M059J (cell line): ENCODE measurements around the gene POLR1A. TPM values are rescaled to one million over a fixed set of nuclear protein-coding genes. Genes with fewer than 3 reads are reported as not detected.

Experiments
- DNase-seq: peaks from one replicate; pipeline ENCODE4 v3.0.0-alpha.2; 2012; ENCODE audit warnings: low read depth
- total RNA-seq: library from RNA; depleted of rRNA; stranded (reverse); fragments of >200 nt; shearing (Covaris generic); gene quantifications from 2 replicates; pipeline ENCODE4 v1.2.3, GENCODE V29; 2014

The POLR1A gene
- total RNA-seq, 1 experiment from 2014 or later, result 18.1 TPM

DNA sequence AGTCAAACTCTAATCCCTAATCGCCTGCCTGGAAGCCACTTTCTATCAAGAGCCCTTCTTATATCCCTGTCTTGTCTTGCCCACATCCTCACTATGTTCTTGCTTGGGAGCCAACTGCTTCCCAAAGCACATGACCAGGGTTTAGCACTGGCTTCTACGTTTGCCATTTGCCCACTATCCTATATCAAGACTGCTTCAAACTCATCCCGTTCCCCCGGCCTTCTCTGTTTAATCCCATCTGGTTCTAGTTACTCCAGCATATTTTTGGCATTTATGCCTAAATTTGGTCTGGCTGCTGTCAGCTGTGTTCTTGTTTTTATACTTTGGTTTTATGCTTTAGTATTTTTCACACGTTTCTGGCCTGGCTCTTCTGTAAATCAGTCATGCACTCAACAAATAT is 40.2 kb downstream of the POLR1A start:
- no peak for DNase-seq

DNA sequence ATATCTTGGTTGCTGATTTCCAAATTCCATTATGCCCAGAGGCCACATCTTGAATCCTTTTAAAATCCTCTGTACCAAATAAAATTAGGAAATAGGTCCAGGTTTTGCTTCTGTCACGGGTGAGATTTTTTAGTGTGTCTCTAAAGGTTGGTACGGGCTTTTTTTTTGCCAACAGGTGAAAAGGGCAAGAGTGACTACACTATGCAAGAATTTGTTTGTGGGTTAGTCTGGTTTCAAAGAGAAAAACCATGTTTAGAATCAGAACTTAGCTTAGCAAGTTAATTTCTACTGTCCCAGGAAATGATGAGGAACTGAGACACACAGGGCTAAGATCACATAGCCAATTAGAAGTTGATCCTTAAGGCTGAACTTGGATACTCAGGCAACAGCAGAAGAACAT is 41.7 kb downstream of the POLR1A start:
- DNase-seq, result peak; percentile 95

DNA sequence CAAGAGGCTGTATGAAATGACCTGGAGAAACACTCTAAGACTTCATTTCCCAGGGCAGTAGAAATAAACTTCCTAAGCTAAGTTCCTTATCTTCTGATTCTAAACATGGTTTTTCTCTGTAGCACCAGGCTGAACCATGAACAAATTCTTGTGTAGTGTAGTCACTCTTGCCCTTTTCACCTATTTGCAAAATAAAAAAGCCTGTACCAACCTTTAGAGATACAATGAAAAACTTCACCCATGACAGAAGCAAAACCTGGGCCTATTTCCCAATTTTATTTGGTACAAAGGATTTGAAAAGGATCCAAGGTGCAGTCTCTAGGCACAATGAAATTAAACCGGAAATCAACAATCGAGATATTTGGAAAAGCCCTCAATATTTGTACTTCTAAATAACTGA is 43.6 kb downstream of the POLR1A start:
- peak; percentile 89 for DNase-seq

DNA sequence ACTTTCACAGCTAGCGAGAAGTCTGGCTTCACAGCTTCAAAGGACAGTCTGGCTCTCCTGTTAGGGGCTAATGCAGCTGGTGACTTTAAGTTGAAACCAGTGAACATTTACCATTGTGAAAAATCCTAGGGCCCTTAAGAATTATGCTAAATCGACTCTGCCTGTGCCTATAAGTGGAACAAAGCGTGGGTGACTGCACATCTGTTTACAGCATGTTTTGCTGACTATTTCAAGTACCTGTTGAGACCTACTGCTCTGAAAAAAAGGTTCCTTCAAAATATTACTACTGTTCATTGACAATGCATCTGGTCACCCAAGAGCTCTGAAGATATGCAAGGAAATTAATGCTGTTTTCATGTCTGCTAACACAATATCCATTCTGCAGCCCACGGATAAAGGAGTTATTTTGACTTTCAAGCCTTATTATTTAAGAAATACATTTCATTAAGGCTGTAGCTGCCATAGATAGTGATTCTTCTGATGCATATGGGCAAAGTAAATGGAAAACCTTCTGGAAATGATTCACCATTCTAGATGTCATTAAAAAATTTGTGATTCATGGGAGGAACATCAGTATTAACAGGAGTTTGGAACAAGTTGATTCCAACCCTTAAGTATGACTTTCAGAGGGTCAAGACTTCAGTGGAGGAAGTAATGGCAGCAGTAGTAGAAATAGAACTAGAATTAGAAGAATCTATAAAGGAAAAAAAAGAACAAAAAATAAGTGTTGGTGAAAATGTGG is 48.9 kb downstream of the POLR1A start:
- no peak for DNase-seq

DNA sequence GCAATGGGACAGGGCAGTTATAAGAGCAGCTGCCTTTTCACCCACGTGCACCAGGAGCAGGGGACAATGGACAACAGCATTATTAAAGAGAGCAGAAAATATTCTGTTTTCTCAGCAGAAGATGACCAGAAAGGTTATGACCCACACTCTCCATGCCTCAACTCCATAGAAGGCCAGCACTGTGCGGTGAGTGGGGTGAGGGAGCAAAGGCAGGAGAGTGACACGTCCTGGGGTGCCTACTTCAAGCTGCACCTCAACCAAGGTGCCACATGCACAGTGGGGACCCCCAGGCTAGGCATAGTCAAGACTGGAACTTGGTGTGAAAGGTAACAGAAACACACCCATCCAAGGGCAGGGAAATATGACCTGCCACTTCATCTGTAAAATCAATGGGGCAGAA is 50.4 kb downstream of the POLR1A start:
- no peak for DNase-seq

DNA sequence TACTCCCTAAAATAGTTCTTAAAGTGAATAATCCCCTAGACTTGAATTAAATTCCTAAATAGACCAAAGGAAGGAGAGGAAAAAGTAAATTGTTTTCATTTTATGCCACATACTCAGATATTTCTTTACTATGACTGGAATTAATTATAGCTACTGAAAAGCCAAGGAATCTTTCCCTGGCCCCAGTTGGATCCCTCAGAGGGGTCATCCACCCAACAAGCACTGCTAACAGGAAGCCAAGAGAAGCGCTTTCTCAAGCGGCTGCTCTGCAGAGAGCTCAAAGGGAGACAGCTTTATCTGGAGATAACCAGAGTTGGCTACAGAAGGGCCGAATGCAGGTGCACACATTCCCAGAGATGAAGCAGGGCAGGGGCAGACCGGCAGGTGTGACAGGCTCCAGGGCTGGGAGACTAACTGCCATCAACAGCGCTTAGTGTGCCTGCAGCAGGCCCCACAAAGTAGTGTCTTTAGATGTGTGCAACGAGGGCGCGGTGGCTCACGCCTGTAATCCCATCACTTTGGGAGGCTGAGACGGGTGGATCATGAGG is 51.1 kb downstream of the POLR1A start:
- DNase-seq, result no peak

DNA sequence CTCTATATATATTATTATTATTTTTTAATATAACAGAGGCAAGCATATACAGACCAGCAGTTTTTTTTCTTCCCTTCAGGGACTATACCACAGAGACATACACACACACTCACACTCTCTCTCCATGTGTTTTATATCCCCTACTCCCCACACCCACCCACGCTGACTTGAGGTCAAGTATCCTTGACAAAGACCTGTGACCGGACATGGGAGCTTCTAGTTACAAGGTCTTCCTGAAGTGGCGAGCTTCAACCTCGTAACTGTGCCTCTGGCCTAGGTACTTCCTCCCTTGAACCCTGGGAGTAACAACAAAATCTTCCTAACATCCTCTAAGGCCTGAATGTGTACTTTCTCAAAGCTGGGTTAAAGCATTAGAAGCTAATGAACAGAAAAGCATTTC is 52.5 kb downstream of the POLR1A start:
- no peak for DNase-seq

DNA sequence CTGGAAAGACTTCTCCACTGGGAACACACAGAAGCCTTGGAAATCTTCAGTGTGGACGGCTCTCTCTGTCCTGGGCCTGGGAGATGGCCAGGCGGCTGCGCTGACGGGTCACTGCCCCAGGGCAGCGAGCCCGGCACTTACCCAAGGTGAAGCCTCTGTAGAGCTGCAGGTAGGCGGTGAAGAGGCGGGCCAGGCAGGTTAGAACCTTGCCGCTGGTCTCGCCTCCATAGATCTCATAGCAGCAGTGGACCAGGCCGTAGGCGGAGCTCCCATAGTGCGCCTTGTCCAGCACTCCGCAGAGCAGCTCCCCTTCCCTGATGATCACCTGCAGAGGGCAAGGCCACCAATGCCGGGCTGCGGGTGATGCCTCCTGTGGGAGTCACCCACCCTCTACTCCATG is 53.0 kb downstream of the POLR1A start:
- DNase-seq, result no peak

DNA sequence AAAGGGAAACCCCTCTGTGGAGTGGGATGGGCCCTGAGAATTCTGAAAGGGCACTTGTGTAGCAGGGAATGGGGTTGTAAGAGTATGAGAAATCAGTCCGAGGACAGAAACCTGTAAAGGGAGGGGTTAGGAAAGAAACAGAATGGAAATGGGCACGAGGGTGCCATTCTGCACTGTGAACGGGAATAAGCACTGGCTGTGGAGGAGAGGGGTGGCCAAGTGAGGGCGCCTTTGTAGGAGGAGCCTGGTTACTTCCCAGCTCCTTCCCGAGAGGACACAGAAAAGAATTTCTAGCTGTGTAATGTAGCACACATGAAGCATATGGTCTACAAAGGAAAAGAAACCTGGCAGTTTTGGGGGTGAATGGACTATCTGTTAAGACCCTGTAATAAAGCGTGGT is 53.4 kb downstream of the POLR1A start:
- no peak for DNase-seq

DNA sequence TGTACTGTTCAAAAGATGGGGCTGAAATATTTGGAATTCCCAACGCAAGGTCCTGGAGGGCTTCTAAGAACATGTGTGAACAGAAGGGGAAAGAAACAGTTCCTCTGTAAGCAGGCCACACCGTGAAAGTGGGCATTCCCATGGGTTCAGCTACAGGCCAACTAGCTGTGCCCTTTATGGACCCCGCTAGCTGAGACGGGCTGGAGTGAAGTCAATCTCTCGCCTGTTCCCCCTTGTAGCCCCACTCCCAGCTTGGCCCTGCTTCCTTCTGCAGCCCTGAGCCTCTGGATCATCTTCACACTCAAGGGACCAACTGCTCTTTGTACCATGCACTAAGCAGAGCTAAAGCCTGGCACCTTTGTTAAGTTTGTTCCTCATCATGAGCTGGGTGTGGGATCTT is 55.4 kb downstream of the POLR1A start:
- DNase-seq, result no peak

DNA sequence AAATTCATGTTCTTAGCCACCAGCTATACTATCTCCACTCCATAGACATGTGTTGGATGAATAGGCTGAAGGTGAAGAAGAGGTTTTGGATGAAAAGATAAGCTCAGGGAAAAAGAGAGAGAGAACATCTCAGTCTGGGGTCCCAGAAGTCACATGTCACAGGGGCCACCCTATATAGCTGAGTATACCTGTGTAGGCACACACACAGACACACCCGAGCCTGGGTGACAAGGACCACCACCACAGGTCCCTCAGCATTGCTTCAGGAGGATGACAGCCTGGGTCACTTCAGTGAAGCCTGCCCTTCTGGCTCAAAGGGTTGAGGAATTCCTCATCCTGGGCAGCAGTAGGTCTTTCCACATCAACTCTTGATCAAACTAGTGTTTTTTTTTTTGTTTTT is 56.2 kb downstream of the POLR1A start:
- no peak for DNase-seq

DNA sequence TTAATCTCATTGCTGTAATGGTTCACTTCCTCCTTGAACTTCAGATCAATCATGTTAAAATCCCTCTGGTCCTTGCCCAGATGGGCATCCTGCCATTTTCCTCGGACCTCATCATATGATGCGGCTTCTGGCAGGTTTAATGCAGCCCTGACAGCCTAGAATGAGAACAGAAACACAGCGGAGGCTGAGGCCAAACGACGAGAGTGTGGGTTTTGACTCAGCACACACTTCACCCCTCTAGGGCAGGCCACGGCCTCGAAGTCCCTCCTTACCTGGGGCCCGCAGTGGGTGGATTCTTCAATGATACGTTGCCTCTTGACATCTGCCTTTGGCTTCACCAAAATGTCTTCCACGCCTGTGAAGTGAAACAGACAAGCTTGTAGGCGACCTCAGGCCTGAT is 56.8 kb downstream of the POLR1A start:
- DNase-seq, result no peak

DNA sequence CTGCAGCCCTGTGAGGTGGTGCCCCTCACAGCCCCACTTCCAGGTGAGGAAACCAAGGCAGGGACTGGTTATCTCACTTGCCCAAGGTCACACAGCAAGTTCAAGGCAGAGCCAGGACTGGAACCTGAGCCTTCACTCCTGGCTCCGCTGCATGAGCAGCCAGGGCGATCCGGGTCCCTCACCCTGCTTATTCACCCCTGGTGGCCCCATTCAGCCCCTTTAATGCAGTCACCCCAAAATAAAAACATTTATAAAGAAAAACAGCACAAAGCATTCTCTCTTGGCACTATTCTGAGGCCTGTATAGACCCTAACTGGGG is 57.3 kb downstream of the POLR1A start:
- DNase-seq, result no peak

DNA sequence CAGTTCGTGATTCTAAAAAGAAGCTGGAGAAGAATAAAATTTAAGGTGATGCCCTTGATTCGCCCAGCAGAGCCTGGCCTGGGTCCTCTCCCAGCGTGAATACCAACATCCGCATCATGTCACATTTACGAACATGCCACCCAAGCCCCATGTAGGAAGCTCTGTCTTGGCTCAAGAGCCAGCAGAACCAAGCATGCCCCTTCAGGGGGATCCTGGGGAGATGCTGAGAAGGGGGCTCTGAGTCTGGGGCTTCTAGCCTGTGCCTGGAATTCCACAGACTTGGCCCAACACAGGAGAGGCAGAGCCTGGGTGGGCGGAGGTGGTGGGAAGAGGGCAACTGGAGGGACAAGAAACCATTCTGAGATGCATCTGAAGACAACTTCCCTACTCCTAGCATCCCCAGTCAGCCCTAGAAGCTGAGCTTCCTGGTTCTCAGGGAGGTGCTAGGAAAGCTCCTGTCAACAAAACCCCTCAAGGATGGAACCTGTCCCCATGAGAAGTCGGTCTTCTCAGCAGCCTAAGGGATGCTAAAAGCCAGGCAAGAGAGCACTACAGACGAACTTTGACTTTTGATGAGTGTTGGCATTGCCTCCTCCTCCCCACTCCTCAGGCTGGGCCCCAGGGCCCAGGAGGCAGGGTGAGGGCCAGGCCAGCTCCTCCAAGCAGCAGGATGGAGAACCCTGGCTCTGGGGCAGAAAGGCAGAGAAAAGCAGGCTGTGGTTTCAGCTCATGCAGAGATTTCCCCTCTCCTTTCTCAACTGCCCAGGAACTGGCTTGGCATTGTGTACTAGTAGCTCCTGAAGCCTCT is 57.9 kb downstream of the POLR1A start:
- no peak for DNase-seq

DNA sequence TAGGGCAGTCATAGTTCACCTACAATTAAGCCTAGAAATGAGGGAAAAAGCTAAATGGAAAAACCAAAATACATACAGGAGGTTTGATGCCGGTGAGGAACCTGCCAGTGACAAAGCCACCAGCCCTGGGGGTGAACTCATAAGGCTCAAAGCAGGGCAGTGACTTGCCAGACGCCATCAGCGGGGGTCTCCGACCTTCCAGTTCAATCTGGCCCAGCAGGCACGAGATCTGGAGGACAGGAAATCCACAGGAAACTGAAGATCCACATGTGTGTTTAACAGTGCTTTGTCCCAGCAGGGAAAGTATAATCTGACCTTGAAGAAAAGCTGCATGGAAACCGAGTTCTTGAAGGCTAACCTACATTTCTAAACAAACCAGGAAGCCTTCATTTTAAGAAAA is 60.1 kb downstream of the POLR1A start:
- no peak for DNase-seq

DNA sequence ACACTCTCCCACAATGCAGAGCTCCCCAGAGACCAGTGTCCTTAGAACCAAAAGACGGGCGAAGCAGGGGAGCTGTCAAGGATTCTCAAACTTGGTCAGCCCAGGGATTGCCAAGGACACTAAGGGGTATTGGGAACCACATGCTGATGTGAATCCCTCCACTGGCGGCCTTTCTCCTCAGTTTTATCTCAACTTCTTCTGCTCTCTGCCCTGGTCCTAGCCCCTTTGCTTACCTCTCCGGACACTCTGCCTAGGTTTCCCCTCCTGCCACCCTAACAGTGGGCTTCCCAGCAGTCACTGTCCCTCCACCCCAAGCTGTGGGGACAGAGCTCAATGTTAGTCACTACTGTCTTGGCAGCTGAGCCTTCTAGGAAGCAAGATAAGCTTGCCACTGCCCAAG is 61.1 kb downstream of the POLR1A start:
- no peak for DNase-seq

DNA sequence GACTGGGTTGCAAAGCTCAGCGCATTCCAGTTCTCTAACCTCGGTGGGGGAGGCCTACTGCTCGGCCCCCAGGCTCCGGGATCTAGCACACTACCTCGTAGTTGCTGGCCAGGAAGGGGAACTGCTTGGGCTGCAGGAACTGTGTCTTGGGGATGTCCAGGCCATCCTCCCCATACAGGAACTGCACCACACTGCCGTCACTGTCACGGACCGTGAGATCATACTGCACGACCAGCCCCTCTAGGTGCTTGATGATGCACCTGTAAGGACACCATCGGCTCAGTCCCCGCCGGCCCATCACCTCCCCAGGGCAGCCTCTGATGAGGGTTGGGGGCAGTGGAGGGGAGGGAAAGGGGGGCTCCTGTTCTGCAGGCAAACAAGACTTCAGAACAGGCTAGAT is 61.6 kb downstream of the POLR1A start:
- no peak for DNase-seq

DNA sequence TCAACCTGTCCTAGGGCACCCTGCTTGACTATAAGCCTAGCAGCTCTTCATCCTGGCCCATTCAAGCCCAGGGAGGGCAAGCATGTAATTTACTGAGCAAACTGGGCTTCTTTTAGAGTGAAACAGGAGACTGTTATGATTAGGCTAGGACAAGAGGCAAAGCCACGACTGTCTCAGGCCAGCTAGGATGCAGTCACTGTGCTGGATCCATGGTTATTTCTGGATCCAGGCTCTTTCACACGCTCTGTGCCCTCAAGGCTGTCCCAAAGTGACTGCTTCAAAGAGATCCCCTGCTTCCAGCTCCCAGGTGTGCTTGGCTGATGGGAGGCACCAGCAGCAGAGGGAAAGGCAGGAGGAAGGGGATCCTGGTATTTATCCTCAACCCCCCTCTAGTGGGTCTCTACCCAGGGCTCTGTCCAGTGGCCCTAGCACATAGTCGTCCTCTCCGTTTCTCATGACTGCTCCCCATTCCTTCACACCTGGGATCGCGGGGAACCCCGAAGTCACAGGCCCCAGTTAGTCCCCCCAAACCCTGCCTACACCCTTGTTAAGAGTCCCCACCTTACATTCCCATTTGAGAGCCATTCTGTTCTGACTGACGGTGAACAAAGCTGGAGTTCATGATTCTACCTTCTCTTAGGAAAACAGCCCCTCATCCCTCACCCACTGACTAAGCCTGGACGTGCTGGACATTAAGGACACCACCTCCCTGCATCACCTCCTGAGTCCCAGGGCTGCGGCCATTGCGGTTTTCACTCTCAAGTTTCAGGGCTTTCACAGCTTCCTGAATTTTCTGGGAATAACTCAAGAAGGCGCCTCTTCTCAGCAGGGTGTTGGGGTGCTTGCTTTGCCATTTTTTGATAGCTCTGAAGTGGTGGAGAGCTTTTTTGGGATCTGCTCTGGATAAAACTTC is 63.2 kb downstream of the POLR1A start:
- no peak for DNase-seq

DNA sequence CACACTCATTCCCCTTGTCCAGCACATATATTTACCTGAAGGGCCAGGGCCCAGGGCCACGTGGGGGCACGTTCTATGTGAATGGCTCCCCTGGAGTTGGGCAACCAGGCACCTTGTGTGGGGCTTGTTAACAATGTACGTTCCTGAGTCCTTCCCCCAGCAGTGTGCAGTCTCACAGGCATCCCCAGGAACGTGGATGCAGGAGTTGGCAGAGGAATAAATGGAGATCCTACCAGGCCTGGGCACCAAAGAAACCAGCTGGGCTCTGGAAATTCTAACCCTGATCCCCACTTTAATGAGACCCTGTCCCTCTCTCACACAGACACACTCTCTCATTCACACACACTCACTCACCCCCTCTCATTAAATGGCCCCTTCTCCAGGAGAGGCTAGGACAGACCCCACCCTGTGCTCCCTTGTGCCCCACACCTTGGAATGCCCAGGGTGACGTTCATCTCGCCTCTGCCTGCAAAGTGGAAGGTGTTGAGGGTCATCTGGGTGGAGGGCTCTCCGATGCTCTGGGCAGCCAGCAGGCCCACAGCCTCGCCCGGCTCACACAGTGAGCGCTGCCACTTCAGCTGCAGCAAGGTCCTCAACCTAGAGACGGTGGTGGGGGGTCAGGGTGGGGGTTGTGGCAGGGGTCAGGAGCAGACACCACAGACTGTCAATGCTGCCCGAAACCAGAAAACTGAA is 65.6 kb downstream of the POLR1A start:
- no peak for DNase-seq

DNA sequence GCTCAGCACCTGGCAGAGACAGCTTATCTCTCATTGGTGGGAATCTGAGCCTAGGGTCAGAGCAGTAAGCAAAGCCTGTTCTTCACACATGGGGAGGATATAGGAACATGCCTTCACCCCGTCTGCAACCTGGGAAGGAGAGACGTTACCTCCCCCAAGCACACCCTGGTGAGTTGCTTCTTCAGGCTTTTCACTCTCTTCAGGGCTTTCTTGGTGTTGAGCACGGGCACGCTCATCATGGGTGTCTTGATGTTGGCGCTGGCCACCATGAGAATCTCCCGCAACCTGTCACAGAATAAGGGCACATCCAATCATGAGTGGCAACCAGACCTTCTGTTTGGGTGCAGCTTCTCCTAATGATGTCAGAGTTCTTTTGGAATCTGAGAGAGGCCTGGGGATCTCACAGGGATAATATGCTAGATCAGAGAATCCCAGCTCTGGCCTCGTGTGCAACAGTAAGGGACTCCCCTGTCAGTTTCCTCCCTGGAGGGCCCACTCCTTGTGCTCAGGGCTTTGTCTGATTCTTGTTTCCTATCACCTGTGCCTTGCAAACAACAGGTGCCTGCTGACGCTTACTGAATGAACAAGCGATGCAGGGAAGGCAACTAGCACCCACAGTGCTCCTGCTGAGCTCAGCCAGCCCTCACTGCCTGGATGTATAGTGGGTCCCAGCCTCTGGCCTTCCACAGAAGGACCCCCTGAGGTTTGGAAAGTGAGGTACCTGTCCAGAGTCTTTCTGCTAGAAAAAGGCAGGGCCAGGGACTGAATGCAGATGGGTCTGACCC is 66.3 kb downstream of the POLR1A start:
- no peak for DNase-seq
